OCI-LY1 (cell line): ENCODE data around the gene PTPRE.

Experiments
- CTCF ChIP-seq: fragments of 200-600 bp; sonication (generic), shearing (Covaris generic); IDR thresholded peaks from 2 replicates; pipeline ENCODE4 v1.5.1; 2017; ENCODE audit warnings: mild to moderate bottlenecking, antibody characterized with exemption, low read length, moderate library complexity, mixed read lengths
- EZH2 ChIP-seq: fragments of 200-600 bp; sonication (generic), shearing (Covaris generic); IDR thresholded peaks from 2 replicates; pipeline ENCODE4 v1.8.0; 2017; ENCODE audit warnings: borderline replicate concordance, mixed run types, mild to moderate bottlenecking, antibody characterized with exemption, low read length, moderate library complexity, mixed read lengths

GRCh38 chr10:127974911-127975310 lies 68.0 kb downstream of the PTPRE start:
- no peak for TF ChIP-seq CTCF
- TF ChIP-seq EZH2: no peak
